PC-3 (cell line): ENCODE measurements around the gene PLEKHM3. TPM values are rescaled to one million over a fixed set of nuclear protein-coding genes. Genes with fewer than 3 reads are reported as not detected.

Experiments used
- ATAC-seq: fragments of 200-7000 bp; cut with Tn5 transposase; 2 replicates; pipeline ENCODE4 v1.9.1; 2020; ENCODE audit warnings: mild to moderate bottlenecking, moderate library complexity
- BruUV-seq: library from RNA; stranded (reverse); fragments of 400-500 nt; replicated peaks from 2 replicates; lab custom pipeline; 2021; lab: Mats Ljungman, UMichigan
- CTCF ChIA-PET: fragments of 300-600 bp; sonication (Branson Sonifier 250); formaldehyde crosslinking; loops from one replicate; lab custom pipeline; 2022; ENCODE audit warnings: antibody characterized with exemption; lab: Charles Lee
- POLR2A ChIA-PET: fragments of 300-600 bp; sonication (Branson Sonifier 250); formaldehyde crosslinking; loops from one replicate; lab custom pipeline; 2022; ENCODE audit warnings: antibody characterized with exemption; ENCODE audit not compliant: unreplicated experiment; lab: Charles Lee
- DNase-seq: peaks from one replicate; pipeline ENCODE4 v3.0.0-alpha.2; 2015
- H2AFZ ChIP-seq: fragments of 300-600 bp; sonication (generic); 2 replicates; pipeline ENCODE4 v1.6.0; 2016; ENCODE audit warnings: antibody characterized with exemption, low read length
- H3F3A ChIP-seq: fragments of 300-600 bp; sonication (generic); one replicate; pipeline ENCODE4 v1.6.0; 2017; ENCODE audit warnings: antibody characterized with exemption, low read length, control low read depth, mild to moderate bottlenecking; ENCODE audit not compliant: unreplicated experiment
- H3K27ac ChIP-seq: fragments of 300-600 bp; sonication (generic); 2 replicates; pipeline ENCODE4 v1.5.1; 2016; ENCODE audit warnings: mild to moderate bottlenecking, low read length
- H3K27me3 ChIP-seq: fragments of 300-600 bp; sonication (generic); 2 replicates; pipeline ENCODE4 v1.6.1; 2016; ENCODE audit warnings: low read length, mixed read lengths
- H3K36me3 ChIP-seq: fragments of 300-600 bp; sonication (generic); 2 replicates; pipeline ENCODE4 v1.6.1; 2016; ENCODE audit warnings: low read depth, mixed run types, low read length, mixed read lengths
- H3K4me1 ChIP-seq: fragments of 300-600 bp; sonication (generic); 2 replicates; pipeline ENCODE4 v1.5.1; 2016; ENCODE audit warnings: low read length; ENCODE audit not compliant: insufficient read depth
- H3K4me2 ChIP-seq: fragments of 300-600 bp; sonication (generic); 2 replicates; pipeline ENCODE4 v1.6.0; 2016; ENCODE audit warnings: low read length
- H3K4me3 ChIP-seq: fragments of 300-600 bp; sonication (generic); 2 replicates; pipeline ENCODE4 v1.5.1; 2016; ENCODE audit warnings: mild to moderate bottlenecking, low read length, mixed read lengths
- H3K79me2 ChIP-seq: fragments of 300-600 bp; sonication (generic); 2 replicates; pipeline ENCODE4 v1.6.1; 2017; ENCODE audit warnings: low read length, mixed read lengths
- H3K9ac ChIP-seq: fragments of 300-600 bp; sonication (generic); 2 replicates; pipeline ENCODE4 v1.6.0; 2016; ENCODE audit warnings: mild to moderate bottlenecking, low read length
- H3K9me2 ChIP-seq: fragments of 300-600 bp; sonication (generic); replicated peaks from 2 replicates; pipeline ENCODE4 v1.6.1; 2016; ENCODE audit warnings: mixed run types, low read length, mixed read lengths
- H3K9me3 ChIP-seq: fragments of 300-600 bp; sonication (generic); 2 replicates; pipeline ENCODE4 v1.6.1; 2016; ENCODE audit warnings: low read length, mixed read lengths
- H4K20me1 ChIP-seq: fragments of 300-600 bp; sonication (generic); 2 replicates; pipeline ENCODE4 v1.6.1; 2016; ENCODE audit warnings: low read length, mixed read lengths
- CTCF ChIP-seq: fragments of 300-600 bp; sonication (generic); conservative IDR thresholded peaks from 2 replicates; pipeline ENCODE4 v1.5.1; 2017; ENCODE audit warnings: antibody characterized with exemption, low read depth, mild to moderate bottlenecking, low read length
- EZH2 ChIP-seq: fragments of 300-600 bp; sonication (generic); IDR thresholded peaks from one replicate; pipeline ENCODE4 v1.6.1; 2017; ENCODE audit warnings: antibody characterized with exemption, mild to moderate bottlenecking, low read length; ENCODE audit not compliant: unreplicated experiment
- EZH2phosphoT487 ChIP-seq: fragments of 300-600 bp; sonication (generic); IDR thresholded peaks from 2 replicates; pipeline ENCODE4 v1.6.1; 2018; ENCODE audit warnings: mild to moderate bottlenecking, antibody characterized with exemption, low read length, borderline replicate concordance
- intact Hi-C: fragments of 100-400 bp; cut with micrococcal nuclease; formaldehyde crosslinking; loops from 2 replicates; pipeline ENCODE4 v1.9.0; 2023
- total RNA-seq: library from RNA; depleted of rRNA; stranded (reverse); fragments of >200 nt; gene quantifications from 2 replicates; pipeline ENCODE4 v1.2.3, GENCODE V29; 2014

PLEKHM3 gene
- total RNA-seq, 1 experiment from 2014 or later = 5.9 TPM

GRCh38 chr2:207987025-207987716, 38.2 kb downstream of the PLEKHM3 start:
- H3K9me2 ChIP-seq = no peaks in the 10 kb centered on the region
- H4K20me1 ChIP-seq = no peaks in the 10 kb centered on the region
- H3K27me3 ChIP-seq = no peaks in the 10 kb centered on the region
- H3K36me3 ChIP-seq = no peaks in the 10 kb centered on the region
- CTCF ChIA-PET = no interaction called here
- TF ChIP-seq CTCF (no peak), EZH2phosphoT487 (no peak), EZH2 (no peak)
- POLR2A ChIA-PET = no interaction called here
- intact Hi-C loops = no loop called here
- H3K79me2 ChIP-seq = no peaks in the 10 kb centered on the region
- H3K27ac ChIP-seq = no peak overlapping the region
- H3K4me1 ChIP-seq = no peaks in the 10 kb centered on the region
- H3K9me3 ChIP-seq = no peaks in the 10 kb centered on the region
- H2AFZ ChIP-seq = no peak overlapping the region
- BruUV-seq = no TSS peak
- H3K4me2 ChIP-seq = no peak overlapping the region
- DNase-seq (no peak), ATAC-seq (no peak)
- H3F3A ChIP-seq = no peaks in the 10 kb centered on the region
- no peak overlapping the region for H3K9ac ChIP-seq
- H3K4me3 ChIP-seq = no peak overlapping the region

- ChIA-PET CTCF (no interaction called here), POLR2A (no interaction called here)
- no peaks in the 10 kb centered on the region for H3K36me3 ChIP-seq
- H3K9ac ChIP-seq = no peak overlapping the region
- H3F3A ChIP-seq = no peaks in the 10 kb centered on the region
- H4K20me1 ChIP-seq = no peaks in the 10 kb centered on the region
- ATAC-seq (no peak), DNase-seq (no peak)
- no peak overlapping the region for H3K4me2 ChIP-seq
- intact Hi-C loops = no loop called here
- H3K4me1 ChIP-seq = no peaks in the 10 kb centered on the region
- H3K4me3 ChIP-seq = no peak overlapping the region
- H3K9me2 ChIP-seq = no peaks in the 10 kb centered on the region
- BruUV-seq = no TSS peak
- H3K27ac ChIP-seq = no peak overlapping the region
- TF ChIP-seq EZH2 (no peak), CTCF (no peak), EZH2phosphoT487 (no peak)
- no peaks in the 10 kb centered on the region for H3K79me2 ChIP-seq
- no peaks in the 10 kb centered on the region for H3K9me3 ChIP-seq
- H3K27me3 ChIP-seq = no peaks in the 10 kb centered on the region
- no peak overlapping the region for H2AFZ ChIP-seq
Observed at GRCh38 chr2:207984765-207985480, 40.4 kb downstream of the PLEKHM3 start.

- ATAC-seq (no peak), DNase-seq (no peak)
- intact Hi-C loops = no loop called here
- no peak for TF ChIP-seq EZH2phosphoT487
- TF ChIP-seq EZH2 = no peak
- no peak for TF ChIP-seq CTCF
- no TSS peak for BruUV-seq
- ChIA-PET CTCF (no interaction called here), POLR2A (no interaction called here)
- Histone ChIP-seq H3F3A (no peaks in the 10 kb centered on the region), H3K9me3 (no peaks in the 10 kb centered on the region), H3K4me3 (no peak overlapping the region), H3K9ac (no peak overlapping the region), H4K20me1 (no peaks in the 10 kb centered on the region), H3K36me3 (no peaks in the 10 kb centered on the region), H3K27ac (no peak overlapping the region), H3K27me3 (no peaks in the 10 kb centered on the region), H3K4me2 (no peak overlapping the region), H3K79me2 (no peaks in the 10 kb centered on the region), H3K4me1 (no peaks in the 10 kb centered on the region), H2AFZ (no peak overlapping the region), H3K9me2 (no peaks in the 10 kb centered on the region)
Observed at GRCh38 chr2:207983641-207984042, 41.7 kb downstream of the PLEKHM3 start.
